Measurements from ENCODE around the gene ABLIM1. TPM values are rescaled to one million over a fixed set of nuclear protein-coding genes. Genes with fewer than 3 reads are reported as not detected.

The ABLIM1 gene
- total and polyA plus RNA-seq, 2 donors: 46.7 to 71.3 TPM

GRCh38 chr10:114398587-114399331, 259.3 kb downstream of the ABLIM1 start:
- H3K4me1 ChIP-seq (ENCODE audit: insufficient read depth): no peaks in the 10 kb centered on the region
- no peak overlapping the region for H3K4me3 ChIP-seq (ENCODE audit: low read depth, low read length)
- DNase-seq (ENCODE audit: extremely low spot score): no peak
- H3K36me3 ChIP-seq (ENCODE audit: insufficient read depth): no peaks in the 10 kb centered on the region
- WGBS: 90% methylated on average over 10 of the region's 10 CpGs
- no peak overlapping the region for H3K27ac ChIP-seq (ENCODE audit: low read depth)

GRCh38 chr10:114397651-114398145, 260.4 kb downstream of the ABLIM1 start:
- no peaks in the 10 kb centered on the region for H3K4me1 ChIP-seq (ENCODE audit: insufficient read depth)
- H3K27ac ChIP-seq (ENCODE audit: low read depth): no peak overlapping the region
- no peak for DNase-seq (ENCODE audit: extremely low spot score)
- no peaks in the 10 kb centered on the region for H3K36me3 ChIP-seq (ENCODE audit: insufficient read depth)
- WGBS: 57% methylated on average over 6 of the region's 6 CpGs
- no peak overlapping the region for H3K4me3 ChIP-seq (ENCODE audit: low read depth, low read length)

- H3K27ac ChIP-seq (ENCODE audit: low read depth): no peak overlapping the region
- WGBS: 88% methylated on average over 2 of the region's 2 CpGs
Measured at GRCh38 chr10:114396464-114396863, 261.6 kb downstream of the ABLIM1 start.

GRCh38 chr10:114395366-114396022, 262.6 kb downstream of the ABLIM1 start:
- no peaks in the 10 kb centered on the region for H3K36me3 ChIP-seq (ENCODE audit: insufficient read depth)
- no peaks in the 10 kb centered on the region for H3K4me1 ChIP-seq (ENCODE audit: insufficient read depth)
- no peak for DNase-seq (ENCODE audit: extremely low spot score)
- WGBS: 88% methylated on average over 6 of the region's 6 CpGs
- H3K4me3 ChIP-seq (ENCODE audit: low read depth, low read length): no peak overlapping the region
- no peak overlapping the region for H3K27ac ChIP-seq (ENCODE audit: low read depth)

More at GRCh38 chr10:114396464-114396863, 261.6 kb downstream of the ABLIM1 start:
- Histone ChIP-seq H3K4me3 (ENCODE audit: low read depth, low read length) (no peak overlapping the region), H3K36me3 (ENCODE audit: insufficient read depth) (no peaks in the 10 kb centered on the region), H3K4me1 (ENCODE audit: insufficient read depth) (no peaks in the 10 kb centered on the region)
- no peak for DNase-seq (ENCODE audit: extremely low spot score)

GRCh38 chr10:114394531-114394930, 263.5 kb downstream of the ABLIM1 start:
- H3K4me3 ChIP-seq (ENCODE audit: low read depth, low read length): no peak overlapping the region
- no peak overlapping the region for H3K27ac ChIP-seq (ENCODE audit: low read depth)
- 90% methylated on average over 6 of the region's 6 CpGs for WGBS
- no peaks in the 10 kb centered on the region for H3K36me3 ChIP-seq (ENCODE audit: insufficient read depth)
- DNase-seq (ENCODE audit: extremely low spot score): no peak
- H3K4me1 ChIP-seq (ENCODE audit: insufficient read depth): no peaks in the 10 kb centered on the region

GRCh38 chr10:114393886-114394285, 264.2 kb downstream of the ABLIM1 start:
- DNase-seq (ENCODE audit: extremely low spot score): no peak
- 88% methylated on average over 7 of the region's 7 CpGs for WGBS
- Histone ChIP-seq H3K27ac (ENCODE audit: low read depth) (no peak overlapping the region), H3K36me3 (ENCODE audit: insufficient read depth) (no peaks in the 10 kb centered on the region), H3K4me3 (ENCODE audit: low read depth, low read length) (no peak overlapping the region), H3K4me1 (ENCODE audit: insufficient read depth) (no peaks in the 10 kb centered on the region)

GRCh38 chr10:114393482-114393881, 264.6 kb downstream of the ABLIM1 start:
- DNase-seq (ENCODE audit: extremely low spot score): no peak
- no peak overlapping the region for H3K4me3 ChIP-seq (ENCODE audit: low read depth, low read length)
- H3K36me3 ChIP-seq (ENCODE audit: insufficient read depth): no peaks in the 10 kb centered on the region
- 62% methylated on average over 11 of the region's 11 CpGs for WGBS
- H3K4me1 ChIP-seq (ENCODE audit: insufficient read depth): no peaks in the 10 kb centered on the region
- H3K27ac ChIP-seq (ENCODE audit: low read depth): no peak overlapping the region

- H3K4me1 ChIP-seq (ENCODE audit: insufficient read depth): peaks cover 1% of the 10 kb centered on the region
- no peaks in the 10 kb centered on the region for H3K36me3 ChIP-seq (ENCODE audit: insufficient read depth)
- WGBS: 78% methylated on average over 5 of the region's 5 CpGs
- H3K4me3 ChIP-seq (ENCODE audit: low read depth, low read length): no peak overlapping the region
- no peak for DNase-seq (ENCODE audit: extremely low spot score)
- no peak overlapping the region for H3K27ac ChIP-seq (ENCODE audit: low read depth)
Measured at GRCh38 chr10:114392112-114392835, 265.8 kb downstream of the ABLIM1 start.

GRCh38 chr10:114391599-114391998, 266.5 kb downstream of the ABLIM1 start:
- Histone ChIP-seq H3K27ac (ENCODE audit: low read depth) (no peak overlapping the region), H3K4me3 (ENCODE audit: low read depth, low read length) (no peak overlapping the region), H3K4me1 (ENCODE audit: insufficient read depth) (peaks cover 1% of the 10 kb centered on the region), H3K36me3 (ENCODE audit: insufficient read depth) (no peaks in the 10 kb centered on the region)
- no peak for DNase-seq (ENCODE audit: extremely low spot score)
- 84% methylated on average over 5 of the region's 5 CpGs for WGBS

- peaks cover 1% of the 10 kb centered on the region for H3K4me1 ChIP-seq (ENCODE audit: insufficient read depth)
- H3K27ac ChIP-seq (ENCODE audit: low read depth): no peak overlapping the region
- no peaks in the 10 kb centered on the region for H3K36me3 ChIP-seq (ENCODE audit: insufficient read depth)
- 71% methylated on average over 5 of the region's 5 CpGs for WGBS
- DNase-seq (ENCODE audit: extremely low spot score): no peak
- H3K4me3 ChIP-seq (ENCODE audit: low read depth, low read length): no peak overlapping the region
Measured at GRCh38 chr10:114389426-114389825, 268.6 kb downstream of the ABLIM1 start.

- H3K36me3 ChIP-seq (ENCODE audit: insufficient read depth): no peaks in the 10 kb centered on the region
- no peak overlapping the region for H3K4me3 ChIP-seq (ENCODE audit: low read depth, low read length)
- H3K4me1 ChIP-seq (ENCODE audit: insufficient read depth): peaks cover 1% of the 10 kb centered on the region
- 74% methylated on average over 3 of the region's 3 CpGs for WGBS
- H3K27ac ChIP-seq (ENCODE audit: low read depth): no peak overlapping the region
- no peak for DNase-seq (ENCODE audit: extremely low spot score)
Measured at GRCh38 chr10:114388275-114388674, 269.8 kb downstream of the ABLIM1 start.

GRCh38 chr10:114387784-114388183, 270.3 kb downstream of the ABLIM1 start:
- 83% methylated on average over 4 of the region's 4 CpGs for WGBS
- H3K4me1 ChIP-seq (ENCODE audit: insufficient read depth): peaks cover 1% of the 10 kb centered on the region

GRCh38 chr10:114386452-114386851, 271.6 kb downstream of the ABLIM1 start:
- no peak for DNase-seq (ENCODE audit: extremely low spot score)
- Histone ChIP-seq H3K36me3 (ENCODE audit: insufficient read depth) (no peaks in the 10 kb centered on the region), H3K4me3 (ENCODE audit: low read depth, low read length) (no peak overlapping the region), H3K4me1 (ENCODE audit: insufficient read depth) (peaks cover 1% of the 10 kb centered on the region), H3K27ac (ENCODE audit: low read depth) (no peak overlapping the region)
- WGBS: 94% methylated on average over 6 of the region's 6 CpGs

More at GRCh38 chr10:114387784-114388183, 270.3 kb downstream of the ABLIM1 start:
- DNase-seq (ENCODE audit: extremely low spot score): no peak
- Histone ChIP-seq H3K4me3 (ENCODE audit: low read depth, low read length) (no peak overlapping the region), H3K36me3 (ENCODE audit: insufficient read depth) (no peaks in the 10 kb centered on the region), H3K27ac (ENCODE audit: low read depth) (no peak overlapping the region)

All from urinary bladder (tissue), 4 donors.